ENCODE measurements around the gene MYH10.

DNA sequence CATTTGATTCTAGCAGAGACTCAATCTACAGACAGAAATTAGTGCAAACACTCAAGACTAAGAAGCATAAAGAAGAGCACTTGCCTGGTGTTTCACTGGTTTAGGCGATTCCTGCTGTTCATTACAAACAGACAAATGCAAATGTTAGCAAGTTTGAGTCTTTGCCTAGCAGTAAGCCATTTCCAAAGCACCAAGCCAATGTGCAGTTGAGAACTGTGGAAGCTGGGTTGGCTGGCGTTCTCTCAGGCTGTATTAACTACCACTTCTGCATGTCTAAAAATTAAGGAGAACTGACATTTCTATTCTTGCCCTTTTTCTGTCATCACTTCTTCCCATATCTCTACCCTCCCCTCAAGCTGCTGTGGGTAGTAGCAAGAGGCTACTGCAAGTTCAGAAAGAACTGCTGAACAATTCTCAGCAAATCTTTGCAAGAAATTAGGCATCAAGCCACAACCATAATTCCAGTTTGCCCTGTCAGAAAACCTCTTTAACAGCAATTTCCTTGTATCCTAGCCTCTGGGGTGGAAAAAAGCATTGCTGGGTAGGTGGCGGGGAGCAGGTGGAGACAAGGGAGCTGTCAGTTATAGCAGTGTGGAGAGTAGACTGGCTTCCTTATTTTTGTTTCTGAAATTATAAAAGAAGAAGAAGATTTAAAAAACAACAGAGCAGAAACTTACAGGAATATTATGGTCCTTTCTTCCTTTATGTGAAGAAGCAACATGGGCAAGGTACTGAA lies 53.8 kb downstream of the MYH10 start:
- no peak for TF ChIP-seq KLF1 (tag by site-specific recombination; IDR thresholded peaks at IDR 0.05)
- no peak for TF ChIP-seq ZSCAN18 (tag by site-specific recombination; IDR thresholded peaks at IDR 0.05)
- TF ChIP-seq CTCF (tag by site-specific recombination; IDR thresholded peaks at IDR 0.05) = no peak
- no peak for TF ChIP-seq SP2 (tag by site-specific recombination; IDR thresholded peaks at IDR 0.05)
